T-helper 2 cell treated with Interferon-gamma antibody and Interleukin-4, amounts not matched to agents 5 μg/mL and 100 μg/mL, for 36 hours (primary cell): ENCODE results near the gene CAMTA1.
A peak's percentile ranks its signal among the peaks of the same experiment; 100 is the strongest.

Experiments
- DNase-seq: peaks from one replicate; pipeline ENCODE4 v3.0.0; 2021; ENCODE audit warnings: low spot score
- H3K27ac Mint-ChIP-seq: one replicate; pipeline ENCODE4 v1.8.0; 2021; ENCODE audit warnings: mild to moderate bottlenecking, mixed read lengths
- H3K27me3 Mint-ChIP-seq: one replicate; pipeline ENCODE4 v1.8.0; 2021; ENCODE audit warnings: low read depth, mixed read lengths
- H3K36me3 Mint-ChIP-seq: one replicate; pipeline ENCODE4 v1.8.0; 2021; ENCODE audit warnings: low read depth, mixed read lengths
- H3K4me1 Mint-ChIP-seq: one replicate; pipeline ENCODE4 v1.8.0; 2021; ENCODE audit warnings: low read depth, mixed read lengths
- H3K4me3 Mint-ChIP-seq: one replicate; pipeline ENCODE4 v1.8.0; 2022; ENCODE audit warnings: mild to moderate bottlenecking, moderate library complexity, mixed read lengths
- H3K9me3 Mint-ChIP-seq: one replicate; pipeline ENCODE4 v1.8.0; 2021; ENCODE audit warnings: mixed read lengths

Gene CAMTA1

GRCh38 chr1:7178741-7179140 is 393.5 kb downstream of the CAMTA1 start:
- H3K9me3 Mint-ChIP-seq = peaks cover 27% of the 10 kb centered on the region
- H3K36me3 Mint-ChIP-seq = no peaks in the 10 kb centered on the region
- no peak for DNase-seq
- H3K4me3 Mint-ChIP-seq = no peak overlapping the region
- H3K27me3 Mint-ChIP-seq = no peaks in the 10 kb centered on the region
- H3K27ac Mint-ChIP-seq = no peak overlapping the region
- H3K4me1 Mint-ChIP-seq = no peaks in the 10 kb centered on the region

DNA sequence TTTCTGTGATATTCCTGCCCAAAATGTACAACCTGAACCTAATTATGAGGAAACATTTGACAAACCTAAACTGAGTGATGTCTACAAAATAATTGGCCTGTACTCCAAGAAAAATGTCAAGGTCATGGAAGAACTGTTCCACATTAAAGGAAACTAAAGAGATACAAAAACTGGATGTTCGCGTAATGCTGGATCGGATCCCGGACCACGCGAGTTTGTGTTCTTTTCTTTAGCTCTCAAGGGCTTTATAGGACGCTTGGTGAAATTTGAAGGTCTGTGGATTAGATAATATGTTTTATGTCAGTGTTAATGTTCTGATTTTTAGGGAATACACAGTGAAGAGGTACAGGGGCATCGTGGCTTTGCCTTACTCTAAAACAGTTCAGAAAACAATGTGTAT is 400.5 kb downstream of the CAMTA1 start:
- Mint-ChIP-seq H3K27ac (no peak overlapping the region), H3K36me3 (no peaks in the 10 kb centered on the region), H3K4me1 (no peaks in the 10 kb centered on the region), H3K9me3 (peaks cover 4% of the 10 kb centered on the region), H3K27me3 (no peaks in the 10 kb centered on the region), H3K4me3 (no peak overlapping the region)
- no peak for DNase-seq

GRCh38 chr1:7186382-7187111 is 401.3 kb downstream of the CAMTA1 start:
- DNase-seq = no peak
- H3K9me3 Mint-ChIP-seq = no peaks in the 10 kb centered on the region
- no peaks in the 10 kb centered on the region for H3K27me3 Mint-ChIP-seq
- no peaks in the 10 kb centered on the region for H3K4me1 Mint-ChIP-seq
- H3K27ac Mint-ChIP-seq = no peak overlapping the region
- no peak overlapping the region for H3K4me3 Mint-ChIP-seq
- no peaks in the 10 kb centered on the region for H3K36me3 Mint-ChIP-seq

DNA sequence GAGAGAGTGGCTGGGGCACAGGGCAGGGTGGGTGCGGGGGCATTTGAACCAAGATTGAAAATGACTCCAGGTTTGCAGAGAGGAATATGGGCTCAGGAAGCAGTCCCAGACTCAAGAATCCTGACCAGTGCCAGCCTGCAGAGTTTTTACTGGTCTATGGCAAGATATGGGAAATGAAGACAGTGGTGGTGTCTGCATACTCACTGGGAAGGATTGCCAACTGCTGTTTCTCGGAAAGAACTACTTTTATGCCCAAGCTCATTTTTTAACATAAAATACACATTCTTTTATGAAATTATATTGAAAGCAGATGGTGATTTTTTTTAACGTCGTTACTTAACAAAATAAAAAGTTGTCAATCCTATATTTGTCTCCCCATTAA is 401.8 kb downstream of the CAMTA1 start:
- Mint-ChIP-seq H3K27me3 (no peaks in the 10 kb centered on the region), H3K27ac (no peak overlapping the region), H3K4me3 (no peak overlapping the region), H3K4me1 (no peaks in the 10 kb centered on the region), H3K9me3 (no peaks in the 10 kb centered on the region), H3K36me3 (no peaks in the 10 kb centered on the region)
- DNase-seq = no peak

- H3K9me3 Mint-ChIP-seq = no peaks in the 10 kb centered on the region
- no peaks in the 10 kb centered on the region for H3K27me3 Mint-ChIP-seq
- DNase-seq = no peak
- no peak overlapping the region for H3K4me3 Mint-ChIP-seq
- no peaks in the 10 kb centered on the region for H3K4me1 Mint-ChIP-seq
- no peak overlapping the region for H3K27ac Mint-ChIP-seq
- no peaks in the 10 kb centered on the region for H3K36me3 Mint-ChIP-seq
Observed at GRCh38 chr1:7190261-7190660, 405.0 kb downstream of the CAMTA1 start.

DNA sequence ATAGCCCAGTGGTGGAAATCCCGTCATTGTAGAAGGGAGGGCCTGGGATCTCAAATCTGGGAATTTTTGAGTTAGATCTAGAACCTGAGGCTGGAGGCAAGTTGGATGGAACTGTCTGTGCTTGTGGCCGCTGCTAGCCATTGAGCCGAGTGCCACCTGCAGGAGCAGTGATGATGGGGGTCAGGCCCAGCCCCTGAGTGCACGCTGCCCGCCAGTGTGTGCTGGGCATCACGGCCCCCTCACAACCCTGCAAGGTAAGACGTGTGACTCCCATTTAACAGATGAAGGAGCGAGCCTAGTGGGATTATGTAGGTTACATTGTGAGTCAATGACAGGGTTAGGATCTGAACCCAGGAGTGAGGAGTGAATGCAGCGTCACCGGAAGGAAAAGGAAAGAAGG is 407.2 kb downstream of the CAMTA1 start:
- H3K9me3 Mint-ChIP-seq = no peaks in the 10 kb centered on the region
- H3K4me1 Mint-ChIP-seq = no peaks in the 10 kb centered on the region
- H3K36me3 Mint-ChIP-seq = no peaks in the 10 kb centered on the region
- no peaks in the 10 kb centered on the region for H3K27me3 Mint-ChIP-seq
- no peak overlapping the region for H3K4me3 Mint-ChIP-seq
- DNase-seq = no peak
- no peak overlapping the region for H3K27ac Mint-ChIP-seq

DNA sequence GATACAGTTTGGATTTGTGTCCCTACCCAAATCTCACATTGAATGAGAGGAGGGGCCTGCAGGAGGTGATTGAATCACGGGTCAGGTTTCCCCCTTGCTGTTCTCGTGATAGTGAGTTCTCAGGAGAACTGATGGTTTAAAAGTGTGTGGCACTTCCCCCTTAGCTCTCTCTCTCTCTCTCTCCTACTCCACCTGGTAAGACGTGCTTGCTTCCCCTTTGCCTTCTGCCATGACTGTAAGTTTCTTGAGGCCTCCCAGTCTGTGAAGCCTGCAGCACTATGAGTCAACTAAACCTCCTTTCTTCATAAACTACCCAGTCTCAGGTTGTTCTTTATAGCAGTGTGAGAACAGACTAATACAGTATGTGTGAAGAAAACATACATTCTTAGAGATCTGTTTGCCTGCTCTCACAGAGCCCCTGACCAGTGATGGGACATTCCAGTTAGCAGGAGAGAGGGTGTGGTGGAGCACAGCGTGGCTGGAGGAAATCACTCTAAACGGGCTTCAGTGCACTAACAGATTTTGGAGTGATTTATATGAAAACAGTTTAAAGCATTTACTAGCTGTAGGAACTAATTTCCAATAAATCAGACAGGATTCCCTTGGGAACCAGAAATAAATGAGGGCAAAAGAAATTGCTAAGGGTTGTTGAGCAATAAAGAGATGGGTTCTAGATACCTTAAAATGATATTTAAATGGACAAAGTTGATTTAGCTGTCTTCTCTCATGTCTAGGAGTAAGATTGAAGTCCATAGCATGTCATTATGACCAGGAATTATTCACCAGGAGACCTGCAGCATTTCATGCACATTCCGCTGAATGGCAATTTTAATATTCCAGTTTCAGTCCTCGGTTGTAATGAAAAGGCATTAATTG is 411.0 kb downstream of the CAMTA1 start:
- H3K27me3 Mint-ChIP-seq = no peaks in the 10 kb centered on the region
- no peak for DNase-seq
- H3K4me3 Mint-ChIP-seq = no peak overlapping the region
- no peaks in the 10 kb centered on the region for H3K36me3 Mint-ChIP-seq
- no peak overlapping the region for H3K27ac Mint-ChIP-seq
- no peaks in the 10 kb centered on the region for H3K9me3 Mint-ChIP-seq
- H3K4me1 Mint-ChIP-seq = no peaks in the 10 kb centered on the region

DNA sequence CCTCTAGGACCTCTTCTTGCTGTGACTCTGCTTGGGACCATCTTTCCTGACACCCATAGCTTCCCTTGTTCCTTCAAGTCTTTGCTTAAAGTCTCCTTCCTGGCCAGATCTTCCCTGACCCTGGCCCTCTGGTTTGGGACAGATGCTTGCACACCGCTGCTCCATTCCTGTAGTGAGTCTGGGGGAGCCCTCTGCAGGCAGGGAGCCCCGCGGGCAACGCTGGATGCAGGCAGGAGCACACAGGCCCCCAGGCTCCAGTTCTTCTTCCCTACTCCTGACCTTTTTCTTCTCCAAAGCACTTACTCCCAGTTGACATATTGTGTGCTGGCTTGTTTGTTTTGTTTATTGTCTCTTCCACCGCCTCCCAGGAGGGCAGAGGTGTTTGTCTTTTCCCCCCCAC is 413.4 kb downstream of the CAMTA1 start:
- Mint-ChIP-seq H3K4me1 (no peaks in the 10 kb centered on the region), H3K27ac (no peak overlapping the region), H3K36me3 (no peaks in the 10 kb centered on the region), H3K4me3 (no peak overlapping the region), H3K27me3 (peaks cover 5% of the 10 kb centered on the region), H3K9me3 (no peaks in the 10 kb centered on the region)
- DNase-seq = no peak

DNA sequence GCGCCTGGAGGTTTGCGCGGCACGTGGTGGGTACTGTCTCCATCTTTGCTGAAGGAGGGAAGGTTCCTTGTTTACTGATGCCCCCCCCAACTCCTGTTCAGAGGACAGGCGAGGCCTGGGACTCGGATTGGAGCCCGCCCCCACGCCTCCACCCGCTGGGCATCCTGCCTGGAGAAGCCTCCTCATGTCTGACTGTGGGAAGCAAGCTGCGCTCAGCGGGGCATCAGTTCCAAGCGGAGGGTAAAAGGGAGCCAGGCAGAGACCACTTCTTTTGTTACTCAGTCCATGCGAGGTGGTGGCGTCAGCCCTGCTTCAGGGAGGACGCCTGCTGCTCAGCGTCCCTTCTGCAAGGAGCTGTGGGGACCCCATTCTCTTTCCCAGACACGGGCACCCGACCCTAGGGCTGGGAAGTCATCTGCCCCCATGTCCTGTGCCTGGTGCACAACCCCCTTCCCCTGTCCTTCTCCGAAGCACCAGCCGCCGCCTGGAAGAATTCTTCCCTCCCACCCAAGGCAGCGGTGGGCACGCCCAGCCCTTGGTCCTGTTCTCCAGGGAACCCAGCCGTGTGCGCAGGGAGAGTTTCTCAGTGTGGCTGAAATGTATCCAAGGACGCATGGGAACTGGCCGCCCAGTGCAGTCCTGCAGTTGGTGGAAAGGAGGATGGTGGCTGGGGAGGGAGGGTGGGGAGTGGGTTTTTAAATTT is 414.0 kb downstream of the CAMTA1 start:
- Mint-ChIP-seq H3K27ac (no peak overlapping the region), H3K4me3 (no peak overlapping the region), H3K9me3 (no peaks in the 10 kb centered on the region), H3K4me1 (no peaks in the 10 kb centered on the region), H3K36me3 (no peaks in the 10 kb centered on the region), H3K27me3 (peaks cover 5% of the 10 kb centered on the region)
- no peak for DNase-seq

GRCh38 chr1:7207875-7208646 is 422.8 kb downstream of the CAMTA1 start:
- Mint-ChIP-seq H3K4me3 (no peak overlapping the region), H3K27me3 (peaks cover 5% of the 10 kb centered on the region), H3K36me3 (no peaks in the 10 kb centered on the region), H3K4me1 (peaks cover 3% of the 10 kb centered on the region), H3K9me3 (no peaks in the 10 kb centered on the region), H3K27ac (no peak overlapping the region)
- DNase-seq = peak; percentile 14

- H3K4me1 Mint-ChIP-seq = peaks cover 3% of the 10 kb centered on the region
- peaks cover 5% of the 10 kb centered on the region for H3K27me3 Mint-ChIP-seq
Observed at GRCh38 chr1:7208647-7209180, 423.5 kb downstream of the CAMTA1 start.

GRCh38 chr1:7209336-7209735 is 424.1 kb downstream of the CAMTA1 start:
- Mint-ChIP-seq H3K9me3 (no peaks in the 10 kb centered on the region), H3K4me1 (peaks cover 3% of the 10 kb centered on the region), H3K27me3 (peaks cover 5% of the 10 kb centered on the region), H3K36me3 (no peaks in the 10 kb centered on the region), H3K27ac (no peak overlapping the region), H3K4me3 (no peak overlapping the region)
- no peak for DNase-seq

More at GRCh38 chr1:7208647-7209180, 423.5 kb downstream of the CAMTA1 start:
- Mint-ChIP-seq H3K9me3 (no peaks in the 10 kb centered on the region), H3K27ac (no peak overlapping the region), H3K36me3 (no peaks in the 10 kb centered on the region), H3K4me3 (no peak overlapping the region)
- no peak for DNase-seq

DNA sequence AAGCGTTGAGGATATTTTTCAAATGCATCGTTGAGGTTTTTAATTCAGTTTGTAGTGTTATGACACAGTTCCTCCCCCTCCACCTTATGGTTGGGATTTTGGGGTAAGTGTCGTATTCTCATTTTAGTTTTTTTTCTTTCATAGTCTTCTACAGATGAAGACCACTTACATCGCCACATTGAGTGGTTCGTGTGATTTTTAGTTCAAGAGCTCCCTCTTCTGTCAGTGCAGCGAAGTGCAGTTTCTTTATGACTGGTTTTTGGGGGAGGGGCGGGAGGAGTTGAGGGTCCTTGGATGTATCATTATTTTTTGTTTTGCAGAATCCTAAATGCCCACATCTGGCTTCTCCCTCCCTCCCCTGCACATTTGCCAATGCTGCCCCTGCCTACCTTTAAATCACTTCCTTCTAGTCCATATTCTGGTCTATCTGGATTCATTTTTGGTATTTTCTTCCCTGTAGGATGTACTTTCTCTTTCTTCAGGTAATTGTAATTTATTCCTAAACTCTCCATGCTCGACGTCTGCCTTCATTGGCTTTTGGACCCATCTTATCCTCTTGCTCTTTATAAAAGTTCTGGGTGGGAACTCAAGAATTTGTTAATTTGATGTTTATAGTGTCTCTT is 433.1 kb downstream of the CAMTA1 start:
- Mint-ChIP-seq H3K27ac (no peak overlapping the region), H3K36me3 (no peaks in the 10 kb centered on the region), H3K4me1 (no peaks in the 10 kb centered on the region), H3K27me3 (peaks cover 4% of the 10 kb centered on the region), H3K9me3 (no peaks in the 10 kb centered on the region), H3K4me3 (no peak overlapping the region)
- DNase-seq = no peak
